SH-SY5Y (cell line): Measurements from ENCODE around the gene BRD4.

ENCODE experiments used
- GATA2 ChIP-seq: IDR thresholded peaks from 2 replicates; pipeline ENCODE4 v1.6.1; 2011; ENCODE audit warnings: mild to moderate bottlenecking, low read depth, low read length
- GATA3 ChIP-seq: IDR thresholded peaks from 2 replicates; pipeline ENCODE4 v1.6.1; 2011; ENCODE audit warnings: low read depth, mild to moderate bottlenecking, low read length, moderate library complexity

DNA sequence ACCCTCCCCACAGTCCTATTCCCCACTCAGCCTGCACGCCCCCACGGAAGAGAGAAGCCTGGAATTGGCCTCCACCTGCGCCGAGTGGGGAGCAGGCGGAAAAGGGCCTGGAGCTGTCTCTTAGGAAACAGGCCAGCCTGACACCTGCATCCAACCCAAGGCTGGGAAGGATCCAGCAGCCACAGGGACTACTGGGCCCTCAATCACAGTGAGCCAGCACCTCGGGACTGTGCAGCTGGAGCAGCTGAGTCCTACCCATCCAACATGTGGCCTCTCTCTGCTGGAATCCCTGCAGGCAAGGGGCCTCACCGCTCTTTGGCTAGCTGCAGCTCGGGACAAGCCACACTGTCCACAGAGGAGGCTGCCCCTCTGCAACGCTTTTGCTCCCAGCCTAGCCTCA is 91.8 kb downstream of the BRD4 start:
- TF ChIP-seq GATA2, result no peak
- TF ChIP-seq GATA3, result no peak
